ENCODE results near the gene SEMA3D. TPM values are rescaled to one million over a fixed set of nuclear protein-coding genes. Genes with fewer than 3 reads are reported as not detected.

Gene SEMA3D
- total and polyA plus RNA-seq, 2 experiments from 2014 or later, result 1.5 to 7.2 TPM

DNA sequence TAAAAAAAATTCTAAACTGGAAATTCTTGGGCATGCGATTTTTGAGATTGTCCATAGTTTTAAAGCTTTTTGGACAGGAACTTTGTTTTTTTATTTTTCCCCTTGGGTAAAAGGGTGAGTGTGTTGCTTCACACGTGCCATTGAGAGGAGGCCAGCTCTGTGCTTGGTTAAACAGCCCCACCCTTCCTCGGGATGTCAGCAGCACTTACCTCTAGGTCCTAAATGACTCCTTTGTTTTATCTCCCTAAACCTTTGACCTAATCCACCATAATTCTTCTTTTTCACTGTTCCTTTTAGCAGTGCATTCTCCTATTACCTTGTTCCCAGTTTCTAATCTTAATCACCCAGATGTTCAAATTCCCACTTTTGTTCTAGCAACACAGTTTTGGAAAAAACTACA is 83.5 kb downstream of the SEMA3D start (continued):
- TF ChIP-seq REST (IDR thresholded peaks at IDR 0.05; ENCODE audit: unreplicated experiment) (no peak), CREB1 (CRISPR knock-in tag; IDR thresholded peaks at IDR 0.05; ENCODE audit: low read depth) (no peak), JUNB (IDR thresholded peaks at IDR 0.05; ENCODE audit: unreplicated experiment) (no peak), ZNF331 (CRISPR knock-in tag; IDR thresholded peaks at IDR 0.05; ENCODE audit: low read depth) (no peak)

DNA sequence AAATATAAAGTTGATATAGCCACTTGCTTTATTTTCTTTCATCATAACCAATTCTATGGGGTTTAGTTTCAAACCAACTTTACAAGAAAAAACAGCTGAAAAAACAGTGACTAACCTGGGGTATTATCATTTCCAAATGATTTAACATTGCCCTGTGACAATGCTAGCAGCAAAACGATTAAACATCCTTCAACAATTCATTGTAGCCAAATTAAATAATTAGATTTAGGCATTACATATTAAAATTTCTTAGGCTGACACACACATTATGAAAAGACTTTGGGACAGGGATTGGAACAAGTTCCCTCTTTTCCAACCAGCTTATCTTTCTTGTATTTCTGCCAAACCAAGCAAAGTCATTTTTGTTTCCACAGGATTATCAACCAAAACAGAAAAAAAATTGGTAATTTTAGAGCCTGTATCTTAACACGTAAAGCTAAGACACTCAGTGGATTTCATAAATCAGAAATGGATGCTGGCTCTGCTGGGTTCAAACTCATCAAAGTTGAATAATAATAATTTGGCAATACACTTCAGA is 84.0 kb downstream of the SEMA3D start:
- Histone ChIP-seq H3K4me1 (ENCODE audit: insufficient read depth) (no peaks in the 10 kb centered on the region), H3F3A (replicated peaks; ENCODE audit: low read depth) (no peaks in the 10 kb centered on the region), H3K9me2 (ENCODE audit: insufficient read depth) (no peaks in the 10 kb centered on the region), H3K36me3 (ENCODE audit: insufficient read depth) (no peaks in the 10 kb centered on the region), H3K4me3 (no peak overlapping the region), H4K20me1 (replicated peaks; ENCODE audit: insufficient read depth) (no peaks in the 10 kb centered on the region), H3K27ac (ENCODE audit: low read depth) (no peak overlapping the region), H3K4me2 (no peak overlapping the region), H2AFZ (no peak overlapping the region), H3K27me3 (ENCODE audit: insufficient read depth) (no peaks in the 10 kb centered on the region), H3K79me2 (replicated peaks; ENCODE audit: insufficient read depth) (no peaks in the 10 kb centered on the region)
- H3K27me3 Mint-ChIP-seq (ENCODE audit: insufficient read depth, low read depth, poor library complexity), result peaks cover 1% of the 10 kb centered on the region
- H3K27ac Mint-ChIP-seq, result no peak overlapping the region
- no peaks in the 10 kb centered on the region for H3K4me1 Mint-ChIP-seq
- DNase-seq (ENCODE audit: low spot score) (no peak), ATAC-seq (no peak)
- no peaks in the 10 kb centered on the region for H3K9me3 Mint-ChIP-seq
- TF ChIP-seq ZNF114 (CRISPR knock-in tag; IDR thresholded peaks at IDR 0.05) (no peak), POLR2AphosphoS5 (IDR thresholded peaks at IDR 0.05; ENCODE audit: low read depth) (no peak), ZNF331 (CRISPR knock-in tag; IDR thresholded peaks at IDR 0.05; ENCODE audit: low read depth) (no peak)
- TF ChIP-seq, protein P1, sequence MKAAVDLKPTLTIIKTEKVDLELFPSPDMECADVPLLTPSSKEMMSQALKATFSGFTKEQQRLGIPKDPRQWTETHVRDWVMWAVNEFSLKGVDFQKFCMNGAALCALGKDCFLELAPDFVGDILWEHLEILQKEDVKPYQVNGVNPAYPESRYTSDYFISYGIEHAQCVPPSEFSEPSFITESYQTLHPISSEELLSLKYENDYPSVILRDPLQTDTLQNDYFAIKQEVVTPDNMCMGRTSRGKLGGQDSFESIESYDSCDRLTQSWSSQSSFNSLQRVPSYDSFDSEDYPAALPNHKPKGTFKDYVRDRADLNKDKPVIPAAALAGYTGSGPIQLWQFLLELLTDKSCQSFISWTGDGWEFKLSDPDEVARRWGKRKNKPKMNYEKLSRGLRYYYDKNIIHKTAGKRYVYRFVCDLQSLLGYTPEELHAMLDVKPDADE (IDR thresholded peaks at IDR 0.05), result no peak
- no peaks in the 10 kb centered on the region for H3K36me3 Mint-ChIP-seq (ENCODE audit: low read depth)
- no peak overlapping the region for H3K4me3 Mint-ChIP-seq

DNA sequence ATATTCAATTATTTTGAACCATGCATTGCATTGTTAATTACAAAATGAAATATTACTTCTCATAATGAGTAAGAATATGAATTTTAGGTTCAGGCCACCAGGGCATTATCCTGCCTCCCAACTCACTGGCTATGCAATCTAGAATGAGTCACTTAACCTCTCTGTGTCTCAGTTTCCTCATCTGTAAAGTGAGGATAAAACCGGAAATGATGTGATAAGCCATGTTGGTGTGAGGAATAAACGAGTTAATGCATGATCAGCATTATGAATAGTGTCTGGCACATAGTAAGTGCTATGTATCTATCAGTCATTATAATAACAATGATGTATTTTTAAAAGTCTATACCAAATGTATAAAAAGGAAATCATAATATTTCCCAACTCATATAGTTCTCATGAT is 85.5 kb downstream of the SEMA3D start:
- H3K27me3 Mint-ChIP-seq (ENCODE audit: insufficient read depth, low read depth, poor library complexity), result peaks cover 1% of the 10 kb centered on the region
- Histone ChIP-seq H3K27ac (ENCODE audit: low read depth) (no peak overlapping the region), H4K20me1 (replicated peaks; ENCODE audit: insufficient read depth) (no peaks in the 10 kb centered on the region), H2AFZ (no peak overlapping the region), H3K4me3 (no peak overlapping the region), H3K9me2 (ENCODE audit: insufficient read depth) (no peaks in the 10 kb centered on the region), H3K4me1 (ENCODE audit: insufficient read depth) (no peaks in the 10 kb centered on the region), H3F3A (replicated peaks; ENCODE audit: low read depth) (no peaks in the 10 kb centered on the region), H3K36me3 (ENCODE audit: insufficient read depth) (no peaks in the 10 kb centered on the region), H3K27me3 (ENCODE audit: insufficient read depth) (no peaks in the 10 kb centered on the region), H3K79me2 (replicated peaks; ENCODE audit: insufficient read depth) (no peaks in the 10 kb centered on the region), H3K4me2 (no peak overlapping the region)
- no peaks in the 10 kb centered on the region for H3K9me3 Mint-ChIP-seq
- H3K36me3 Mint-ChIP-seq (ENCODE audit: low read depth), result no peaks in the 10 kb centered on the region
- H3K4me1 Mint-ChIP-seq, result no peaks in the 10 kb centered on the region
- no peak overlapping the region for H3K27ac Mint-ChIP-seq
- ATAC-seq, result no peak
- no peak overlapping the region for H3K4me3 Mint-ChIP-seq
- no peak for DNase-seq (ENCODE audit: low spot score)
- no peak for TF ChIP-seq ZNF331 (CRISPR knock-in tag; IDR thresholded peaks at IDR 0.05; ENCODE audit: low read depth)
- TF ChIP-seq, protein P2, sequence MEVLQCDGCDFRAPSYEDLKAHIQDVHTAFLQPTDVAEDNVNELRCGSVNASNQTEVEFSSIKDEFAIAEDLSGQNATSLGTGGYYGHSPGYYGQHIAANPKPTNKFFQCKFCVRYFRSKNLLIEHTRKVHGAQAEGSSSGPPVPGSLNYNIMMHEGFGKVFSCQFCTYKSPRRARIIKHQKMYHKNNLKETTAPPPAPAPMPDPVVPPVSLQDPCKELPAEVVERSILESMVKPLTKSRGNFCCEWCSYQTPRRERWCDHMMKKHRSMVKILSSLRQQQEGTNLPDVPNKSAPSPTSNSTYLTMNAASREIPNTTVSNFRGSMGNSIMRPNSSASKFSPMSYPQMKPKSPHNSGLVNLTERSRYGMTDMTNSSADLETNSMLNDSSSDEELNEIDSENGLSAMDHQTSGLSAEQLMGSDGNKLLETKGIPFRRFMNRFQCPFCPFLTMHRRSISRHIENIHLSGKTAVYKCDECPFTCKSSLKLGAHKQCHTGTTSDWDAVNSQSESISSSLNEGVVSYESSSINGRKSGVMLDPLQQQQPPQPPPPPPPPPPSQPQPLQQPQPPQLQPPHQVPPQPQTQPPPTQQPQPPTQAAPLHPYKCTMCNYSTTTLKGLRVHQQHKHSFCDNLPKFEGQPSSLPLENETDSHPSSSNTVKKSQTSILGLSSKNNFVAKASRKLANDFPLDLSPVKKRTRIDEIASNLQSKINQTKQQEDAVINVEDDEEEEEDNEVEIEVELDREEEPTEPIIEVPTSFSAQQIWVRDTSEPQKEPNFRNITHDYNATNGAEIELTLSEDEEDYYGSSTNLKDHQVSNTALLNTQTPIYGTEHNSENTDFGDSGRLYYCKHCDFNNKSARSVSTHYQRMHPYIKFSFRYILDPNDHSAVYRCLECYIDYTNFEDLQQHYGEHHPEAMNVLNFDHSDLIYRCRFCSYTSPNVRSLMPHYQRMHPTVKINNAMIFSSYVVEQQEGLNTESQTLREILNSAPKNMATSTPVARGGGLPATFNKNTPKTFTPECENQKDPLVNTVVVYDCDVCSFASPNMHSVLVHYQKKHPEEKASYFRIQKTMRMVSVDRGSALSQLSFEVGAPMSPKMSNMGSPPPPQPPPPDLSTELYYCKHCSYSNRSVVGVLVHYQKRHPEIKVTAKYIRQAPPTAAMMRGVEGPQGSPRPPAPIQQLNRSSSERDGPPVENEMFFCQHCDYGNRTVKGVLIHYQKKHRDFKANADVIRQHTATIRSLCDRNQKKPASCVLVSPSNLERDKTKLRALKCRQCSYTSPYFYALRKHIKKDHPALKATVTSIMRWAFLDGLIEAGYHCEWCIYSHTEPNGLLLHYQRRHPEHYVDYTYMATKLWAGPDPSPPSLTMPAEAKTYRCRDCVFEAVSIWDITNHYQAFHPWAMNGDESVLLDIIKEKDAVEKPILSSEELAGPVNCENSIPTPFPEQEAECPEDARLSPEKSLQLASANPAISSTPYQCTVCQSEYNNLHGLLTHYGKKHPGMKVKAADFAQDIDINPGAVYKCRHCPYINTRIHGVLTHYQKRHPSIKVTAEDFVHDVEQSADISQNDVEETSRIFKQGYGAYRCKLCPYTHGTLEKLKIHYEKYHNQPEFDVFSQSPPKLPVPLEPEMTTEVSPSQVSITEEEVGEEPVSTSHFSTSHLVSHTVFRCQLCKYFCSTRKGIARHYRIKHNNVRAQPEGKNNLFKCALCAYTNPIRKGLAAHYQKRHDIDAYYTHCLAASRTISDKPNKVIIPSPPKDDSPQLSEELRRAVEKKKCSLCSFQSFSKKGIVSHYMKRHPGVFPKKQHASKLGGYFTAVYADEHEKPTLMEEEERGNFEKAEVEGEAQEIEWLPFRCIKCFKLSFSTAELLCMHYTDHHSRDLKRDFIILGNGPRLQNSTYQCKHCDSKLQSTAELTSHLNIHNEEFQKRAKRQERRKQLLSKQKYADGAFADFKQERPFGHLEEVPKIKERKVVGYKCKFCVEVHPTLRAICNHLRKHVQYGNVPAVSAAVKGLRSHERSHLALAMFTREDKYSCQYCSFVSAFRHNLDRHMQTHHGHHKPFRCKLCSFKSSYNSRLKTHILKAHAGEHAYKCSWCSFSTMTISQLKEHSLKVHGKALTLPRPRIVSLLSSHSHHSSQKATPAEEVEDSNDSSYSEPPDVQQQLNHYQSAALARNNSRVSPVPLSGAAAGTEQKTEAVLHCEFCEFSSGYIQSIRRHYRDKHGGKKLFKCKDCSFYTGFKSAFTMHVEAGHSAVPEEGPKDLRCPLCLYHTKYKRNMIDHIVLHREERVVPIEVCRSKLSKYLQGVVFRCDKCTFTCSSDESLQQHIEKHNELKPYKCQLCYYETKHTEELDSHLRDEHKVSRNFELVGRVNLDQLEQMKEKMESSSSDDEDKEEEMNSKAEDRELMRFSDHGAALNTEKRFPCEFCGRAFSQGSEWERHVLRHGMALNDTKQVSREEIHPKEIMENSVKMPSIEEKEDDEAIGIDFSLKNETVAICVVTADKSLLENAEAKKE (CRISPR knock-in tag; IDR thresholded peaks at IDR 0.05), result no peak

Measured in GM23338 (cell line).